ENCODE data around the gene STON2.

GRCh38 chr14:81285245-81285644 is 114.9 kb downstream of the STON2 start:
- no peak for TF ChIP-seq CEBPZ (IDR thresholded peaks at IDR 0.05; ENCODE audit: low read length)
- no peak for TF ChIP-seq ZMYM3 (CRISPR knock-in tag; IDR thresholded peaks at IDR 0.05)
- TF ChIP-seq ZFP36 (IDR thresholded peaks at IDR 0.05; ENCODE audit: borderline replicate concordance, low read depth, low read length, partially characterized antibody), result no peak
- no peak for TF ChIP-seq TBP (CRISPR knock-in tag; IDR thresholded peaks at IDR 0.05)
- TF ChIP-seq POLR2AphosphoS5 (IDR thresholded peaks at IDR 0.05; ENCODE audit: low read depth, low read length), result no peak
- TF ChIP-seq RAD51 (IDR thresholded peaks at IDR 0.05; ENCODE audit: borderline replicate concordance), result no peak
